Duodenal mucosa (tissue), 2 donors: ENCODE measurements around the gene P2RX4.
"Not testable (repeated sequence)": the region's sequence is repeated elsewhere in the genome, so short reads cannot be mapped to it uniquely, and the experiment has no call there.

ENCODE experiments used
- H3K27ac ChIP-seq: one replicate; pipeline ENCODE4 v1.7.0; 2013; ENCODE audit warnings: low read depth, low read length
- H3K27me3 ChIP-seq, 2 donors: one replicate each; pipeline ENCODE4 v1.7.0; 2013; ENCODE audit warnings: low read length in 2 of 2, control low read depth in 1 of 2; ENCODE audit not compliant: insufficient read depth in 2 of 2, control insufficient read depth in 1 of 2
- H3K36me3 ChIP-seq, 2 donors: one replicate each; pipeline ENCODE4 v1.7.0; 2013; ENCODE audit warnings: low read length in 2 of 2, control low read depth in 1 of 2; ENCODE audit not compliant: insufficient read depth in 2 of 2, control insufficient read depth in 1 of 2
- H3K4me1 ChIP-seq, 2 donors: one replicate each; pipeline ENCODE4 v1.7.0; 2013; ENCODE audit warnings: low read length in 2 of 2, control low read depth in 1 of 2; ENCODE audit not compliant: insufficient read depth in 2 of 2, control insufficient read depth in 1 of 2
- H3K4me3 ChIP-seq, 2 donors: one replicate each; pipeline ENCODE4 v1.7.0; 2013; ENCODE audit warnings: low read length in 2 of 2, low read depth in 1 of 2
- H3K9ac ChIP-seq, 2 donors: one replicate each; pipeline ENCODE4 v1.7.0; 2013; ENCODE audit warnings: low read length in 2 of 2, low read depth in 1 of 2
- H3K9me3 ChIP-seq, 2 donors: one replicate each; pipeline ENCODE4 v1.7.0; 2013; ENCODE audit warnings: low read length in 2 of 2, control low read depth in 1 of 2; ENCODE audit not compliant: control insufficient read depth in 1 of 2

The P2RX4 gene

DNA sequence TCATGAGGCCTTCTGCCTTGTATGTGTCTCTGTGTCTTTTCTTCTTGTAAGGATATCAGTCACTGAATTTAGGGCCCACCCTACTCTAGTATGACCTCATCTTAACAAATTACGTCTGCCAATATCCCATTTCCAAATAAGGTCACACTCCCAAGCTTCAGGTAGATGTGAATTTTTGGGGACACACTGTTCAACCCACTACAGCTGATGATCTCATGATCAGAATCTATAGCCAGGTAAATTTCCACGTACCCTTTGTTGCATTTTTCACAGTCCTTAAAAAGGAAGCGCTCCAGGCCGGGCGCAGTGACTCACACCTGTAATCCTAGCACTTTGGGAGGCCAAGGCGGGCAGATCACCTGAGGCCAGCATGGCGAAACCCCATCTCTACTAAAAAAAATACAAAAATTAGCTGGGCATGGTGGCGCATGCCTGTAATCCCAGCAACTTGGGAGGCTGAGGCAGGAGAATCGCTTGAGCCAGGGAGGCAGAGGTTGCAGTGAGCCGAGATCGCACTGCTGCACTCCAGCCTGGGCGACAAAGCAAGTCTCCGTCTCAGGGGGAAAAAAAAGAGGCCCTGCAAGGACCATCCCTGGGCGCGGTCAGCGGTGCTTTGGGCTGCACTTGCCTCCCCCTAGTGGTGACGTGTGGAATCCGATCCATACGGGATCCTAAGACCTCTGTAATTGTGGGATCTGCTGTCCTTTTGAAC is 20.1 kb downstream of the P2RX4 start:
- H3K9me3 ChIP-seq, H3K27ac ChIP-seq, H3K27me3 ChIP-seq, H3K9ac ChIP-seq, H3K4me3 ChIP-seq: not testable (repeated sequence)
- peaks cover 13 to 25% of the 10 kb centered on the region in 2 donors for H3K4me1 ChIP-seq
- H3K36me3 ChIP-seq: peaks cover 20 to 46% of the 10 kb centered on the region in 2 donors

DNA sequence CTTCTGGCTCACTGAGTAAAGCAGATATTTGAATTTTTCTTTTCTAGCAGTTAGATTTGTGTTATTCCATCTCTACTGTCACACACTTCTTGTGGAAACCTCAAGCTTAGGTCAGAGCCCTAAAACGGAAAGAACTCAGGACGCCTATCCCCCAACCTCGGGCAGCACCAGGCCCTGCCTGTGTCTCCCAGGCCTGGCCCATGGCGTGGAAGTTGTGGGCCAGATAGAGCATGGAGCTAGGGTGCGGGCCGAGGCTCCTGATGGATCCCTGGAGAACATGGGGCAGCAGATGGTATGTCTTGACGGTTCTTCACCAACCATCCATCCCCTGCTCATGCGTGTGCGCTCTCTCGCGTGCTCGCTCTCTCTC is 20.6 kb downstream of the P2RX4 start:
- Histone ChIP-seq H3K9ac (no peak overlapping the region), H3K4me1 (peaks cover 13 to 25% of the 10 kb centered on the region in 2 donors), H3K9me3 (no peaks in the 10 kb centered on the region)

DNA sequence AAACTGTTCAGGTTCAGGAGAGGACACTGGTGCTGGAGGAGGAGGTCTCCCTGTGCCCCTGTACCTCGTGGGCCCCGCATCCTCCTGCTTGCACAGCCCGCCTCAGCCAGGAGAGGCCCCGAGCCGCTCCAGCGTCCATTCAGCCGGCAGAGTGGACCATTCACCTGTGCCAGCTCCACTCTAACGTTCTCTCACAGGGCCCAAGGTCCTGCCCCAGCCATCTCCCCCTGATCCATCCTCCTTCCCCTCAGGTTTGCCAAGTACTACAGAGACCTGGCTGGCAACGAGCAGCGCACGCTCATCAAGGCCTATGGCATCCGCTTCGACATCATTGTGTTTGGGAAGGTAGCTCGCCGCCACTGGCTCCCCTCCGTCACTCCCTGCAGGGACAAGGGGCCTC is 22.2 kb downstream of the P2RX4 start:
- Histone ChIP-seq H3K4me1 (peaks cover 11 to 25% of the 10 kb centered on the region in 2 donors), H3K27ac (no peak overlapping the region), H3K9me3 (no peaks in the 10 kb centered on the region), H3K36me3 (peaks cover 21 to 57% of the 10 kb centered on the region in 2 donors), H3K9ac (no peak overlapping the region), H3K4me3 (no peak overlapping the region), H3K27me3 (no peaks in the 10 kb centered on the region)

More for the DNA sequence above, 20.6 kb downstream of the P2RX4 start:
- Histone ChIP-seq H3K4me3 (no peak overlapping the region), H3K36me3 (peaks cover 20 to 47% of the 10 kb centered on the region in 2 donors), H3K27ac (no peak overlapping the region), H3K27me3 (no peaks in the 10 kb centered on the region)

DNA sequence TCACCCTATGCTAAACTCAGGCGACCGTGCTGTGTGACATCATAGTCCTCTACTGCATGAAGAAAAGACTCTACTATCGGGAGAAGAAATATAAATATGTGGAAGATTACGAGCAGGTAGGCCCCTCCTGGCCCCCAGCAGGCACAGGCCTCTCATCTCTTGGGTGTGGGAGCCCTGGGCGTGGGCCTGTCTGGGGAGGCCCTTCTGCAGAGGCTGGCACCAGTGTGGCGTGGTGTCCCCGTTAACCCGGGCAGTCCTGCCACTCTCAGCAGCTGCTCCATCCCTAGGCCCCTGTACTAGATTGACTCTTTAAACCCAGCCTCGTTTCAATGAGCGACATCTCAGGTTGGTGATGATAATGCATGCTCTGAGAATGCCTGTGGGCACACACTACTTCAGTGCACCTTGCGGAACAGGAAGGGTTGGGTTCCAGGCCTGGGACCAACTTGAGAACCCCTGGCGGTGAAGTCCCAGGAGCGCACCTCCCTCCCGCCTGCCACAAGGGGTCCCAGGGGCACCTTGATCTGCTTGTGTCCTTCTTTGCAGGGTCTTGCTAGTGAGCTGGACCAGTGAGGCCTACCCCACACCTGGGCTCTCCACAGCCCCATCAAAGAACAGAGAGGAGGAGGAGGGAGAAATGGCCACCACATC is 23.2 kb downstream of the P2RX4 start:
- no peaks in the 10 kb centered on the region for H3K9me3 ChIP-seq
- peaks cover 5 to 18% of the 10 kb centered on the region in 2 donors for H3K4me1 ChIP-seq
- H3K27me3 ChIP-seq: no peaks in the 10 kb centered on the region
- no peak overlapping the region for H3K9ac ChIP-seq
- peaks cover 21 to 65% of the 10 kb centered on the region in 2 donors for H3K36me3 ChIP-seq
- H3K4me3 ChIP-seq: no peak overlapping the region
- no peak overlapping the region for H3K27ac ChIP-seq

DNA sequence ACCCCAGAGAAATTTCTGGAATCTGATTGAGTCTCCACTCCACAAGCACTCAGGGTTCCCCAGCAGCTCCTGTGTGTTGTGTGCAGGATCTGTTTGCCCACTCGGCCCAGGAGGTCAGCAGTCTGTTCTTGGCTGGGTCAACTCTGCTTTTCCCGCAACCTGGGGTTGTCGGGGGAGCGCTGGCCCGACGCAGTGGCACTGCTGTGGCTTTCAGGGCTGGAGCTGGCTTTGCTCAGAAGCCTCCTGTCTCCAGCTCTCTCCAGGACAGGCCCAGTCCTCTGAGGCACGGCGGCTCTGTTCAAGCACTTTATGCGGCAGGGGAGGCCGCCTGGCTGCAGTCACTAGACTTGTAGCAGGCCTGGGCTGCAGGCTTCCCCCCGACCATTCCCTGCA is 23.7 kb downstream of the P2RX4 start:
- Histone ChIP-seq H3K4me3 (no peak overlapping the region), H3K9ac (no peak overlapping the region), H3K9me3 (no peaks in the 10 kb centered on the region), H3K27me3 (no peaks in the 10 kb centered on the region), H3K27ac (no peak overlapping the region), H3K4me1 (peaks cover 4 to 18% of the 10 kb centered on the region in 2 donors), H3K36me3 (peaks cover 19 to 64% of the 10 kb centered on the region in 2 donors)

DNA sequence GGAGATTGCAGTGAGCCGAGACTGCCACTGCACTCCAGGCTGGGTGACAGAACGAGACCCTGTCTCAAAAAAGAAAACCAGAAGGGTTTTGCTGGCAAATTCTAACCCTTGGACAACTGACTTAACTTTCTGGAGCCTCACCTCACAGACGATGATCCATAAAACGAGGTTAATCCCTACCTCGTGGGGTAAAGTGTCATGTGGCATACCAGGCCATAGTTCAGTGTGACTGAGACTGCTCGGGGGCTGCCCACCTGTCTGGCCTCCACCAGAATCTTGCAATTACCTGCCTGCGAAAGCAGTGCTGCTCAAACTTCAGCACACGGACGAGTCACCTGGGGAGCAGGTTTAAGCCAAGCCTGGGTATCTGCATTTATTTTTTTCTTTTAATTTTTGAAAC is 26.8 kb downstream of the P2RX4 start:
- Histone ChIP-seq H3K27ac (no peak overlapping the region), H3K36me3 (peaks cover 13 to 62% of the 10 kb centered on the region in 2 donors)

DNA sequence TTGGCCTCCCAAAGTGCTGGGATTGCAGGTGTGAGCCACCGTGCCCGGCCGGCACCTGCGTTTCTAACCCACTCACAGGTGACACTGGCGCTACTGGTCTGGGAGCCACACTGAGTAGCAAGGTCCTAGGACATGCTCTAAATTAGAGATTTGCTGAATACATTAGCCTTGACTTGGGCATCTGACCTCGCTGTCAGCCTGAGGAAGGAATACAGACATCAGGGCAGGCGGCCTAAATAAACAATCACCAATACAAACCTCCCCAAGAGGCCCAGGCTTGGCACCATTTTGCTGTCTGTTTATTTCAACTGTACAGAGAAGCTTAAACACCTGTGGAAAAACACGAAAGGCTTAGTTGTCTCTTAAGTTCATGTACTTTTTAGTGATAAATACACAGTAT is 27.5 kb downstream of the P2RX4 start:
- Histone ChIP-seq H3K36me3 (peaks cover 13 to 58% of the 10 kb centered on the region in 2 donors), H3K4me3 (no peak overlapping the region), H3K9ac (no peak overlapping the region), H3K4me1 (peaks cover 14 to 16% of the 10 kb centered on the region in 2 donors), H3K27me3 (no peaks in the 10 kb centered on the region), H3K27ac (no peak overlapping the region), H3K9me3 (no peaks in the 10 kb centered on the region)

More for the DNA sequence above, 26.8 kb downstream of the P2RX4 start:
- H3K4me1 ChIP-seq: peaks cover 14 to 16% of the 10 kb centered on the region in 2 donors
- H3K9ac ChIP-seq: no peak overlapping the region
- H3K9me3 ChIP-seq: no peaks in the 10 kb centered on the region
- no peaks in the 10 kb centered on the region for H3K27me3 ChIP-seq
- H3K4me3 ChIP-seq: no peak overlapping the region

DNA sequence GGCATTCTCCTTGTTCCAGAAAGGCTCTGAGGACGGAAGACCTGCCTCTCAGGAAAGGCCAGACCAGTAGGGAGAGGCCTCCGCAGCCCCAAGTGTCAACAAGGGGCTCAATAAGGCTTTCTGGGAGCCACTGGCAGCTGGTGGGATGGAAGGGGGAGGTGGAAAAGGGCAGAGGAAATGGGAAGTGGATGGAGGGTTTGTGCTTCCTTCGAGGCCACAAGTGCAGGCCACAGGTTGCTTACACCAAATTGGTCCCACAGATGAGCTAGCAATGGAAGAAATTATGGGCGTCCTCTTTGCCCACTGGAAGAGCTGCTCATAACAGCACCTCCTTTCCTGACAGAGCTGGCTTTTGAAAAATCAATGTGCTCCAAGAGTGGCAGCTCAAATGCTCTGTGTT is 28.2 kb downstream of the P2RX4 start:
- Histone ChIP-seq H3K9me3 (no peaks in the 10 kb centered on the region), H3K27me3 (no peaks in the 10 kb centered on the region), H3K4me3 (no peak overlapping the region), H3K27ac (no peak overlapping the region), H3K4me1 (peaks cover 14 to 16% of the 10 kb centered on the region in 2 donors), H3K9ac (no peak overlapping the region), H3K36me3 (peaks cover 13 to 51% of the 10 kb centered on the region in 2 donors)

DNA sequence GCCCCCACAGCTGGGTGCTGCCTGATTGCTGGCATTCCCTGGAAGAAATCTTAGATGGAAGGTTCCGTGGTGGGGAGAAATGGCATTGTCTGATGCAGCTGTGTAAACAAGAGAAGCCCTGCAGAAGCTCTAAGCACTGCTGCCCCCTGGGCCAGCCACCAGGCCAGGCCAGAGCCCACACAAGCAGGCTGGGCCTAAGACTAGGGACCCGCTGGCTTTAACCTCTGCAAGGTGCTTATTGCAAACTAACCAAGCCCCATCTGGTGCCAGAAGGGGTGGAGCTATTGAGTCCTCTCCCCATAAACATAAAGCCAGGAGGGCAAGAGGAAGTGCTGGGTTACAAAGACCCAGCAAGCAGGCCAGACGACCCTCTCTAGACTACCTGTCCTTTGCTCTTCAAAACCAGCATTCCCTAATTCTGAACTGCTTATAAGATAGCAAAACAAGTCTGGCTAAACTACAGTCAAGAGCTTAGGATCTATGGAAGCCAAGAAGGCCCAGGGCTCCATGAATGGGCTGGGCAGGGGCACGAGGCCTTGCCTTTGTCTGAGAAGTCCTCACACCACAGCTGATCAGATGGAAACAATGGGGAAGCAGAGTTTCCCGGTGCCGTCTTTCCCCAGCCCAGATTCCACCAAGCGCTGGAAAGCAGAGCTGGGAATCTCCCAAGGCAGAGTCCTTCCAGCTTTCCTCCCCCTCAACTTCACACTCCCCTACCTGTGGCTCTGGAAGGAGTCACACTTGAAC is 28.8 kb downstream of the P2RX4 start:
- H3K4me3 ChIP-seq: no peak overlapping the region
- no peak overlapping the region for H3K27ac ChIP-seq
- H3K27me3 ChIP-seq: no peaks in the 10 kb centered on the region
- H3K36me3 ChIP-seq: peaks cover 14 to 51% of the 10 kb centered on the region in 2 donors
- peaks cover 14 to 16% of the 10 kb centered on the region in 2 donors for H3K4me1 ChIP-seq
- no peaks in the 10 kb centered on the region for H3K9me3 ChIP-seq
- H3K9ac ChIP-seq: no peak overlapping the region
